Measurements from ENCODE around the gene SMAD2.
A peak's percentile ranks its signal among the peaks of the same experiment; 100 is the strongest.
"Not testable (repeated sequence)": the region's sequence is repeated elsewhere in the genome, so short reads cannot be mapped to it uniquely, and the experiment has no call there.

The SMAD2 gene

DNA sequence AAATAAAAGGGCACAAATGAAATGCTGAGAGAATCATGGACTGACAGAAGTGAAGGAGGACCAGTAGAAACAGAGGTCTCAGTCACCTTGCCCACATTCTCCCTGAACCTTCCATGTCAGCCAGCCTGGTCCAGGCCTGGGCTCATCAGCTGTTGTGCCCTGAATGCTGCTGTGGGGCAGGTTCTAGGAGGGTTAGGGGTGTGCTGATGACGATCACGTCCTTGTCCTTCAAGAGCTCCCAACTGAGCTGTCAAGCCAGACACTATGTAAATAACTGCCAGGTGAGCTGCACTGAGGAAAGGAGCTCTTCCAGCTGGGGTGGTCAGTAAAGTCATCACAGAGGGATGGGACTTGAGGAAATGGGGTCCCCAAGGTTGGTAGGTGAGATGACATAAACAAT, 156.5 kb downstream of the SMAD2 start:
- Mint-ChIP-seq H3K36me3 (ENCODE audit: low read depth) (no peaks in the 10 kb centered on the region), H3K4me1 (peaks cover 11% of the 10 kb centered on the region), H3K4me3 (no peak overlapping the region), H3K27ac (no peak overlapping the region), H3K9me3 (no peaks in the 10 kb centered on the region), H3K27me3 (ENCODE audit: low read depth, poor library complexity) (peaks cover 12% of the 10 kb centered on the region)
- TF ChIP-seq, protein P1, sequence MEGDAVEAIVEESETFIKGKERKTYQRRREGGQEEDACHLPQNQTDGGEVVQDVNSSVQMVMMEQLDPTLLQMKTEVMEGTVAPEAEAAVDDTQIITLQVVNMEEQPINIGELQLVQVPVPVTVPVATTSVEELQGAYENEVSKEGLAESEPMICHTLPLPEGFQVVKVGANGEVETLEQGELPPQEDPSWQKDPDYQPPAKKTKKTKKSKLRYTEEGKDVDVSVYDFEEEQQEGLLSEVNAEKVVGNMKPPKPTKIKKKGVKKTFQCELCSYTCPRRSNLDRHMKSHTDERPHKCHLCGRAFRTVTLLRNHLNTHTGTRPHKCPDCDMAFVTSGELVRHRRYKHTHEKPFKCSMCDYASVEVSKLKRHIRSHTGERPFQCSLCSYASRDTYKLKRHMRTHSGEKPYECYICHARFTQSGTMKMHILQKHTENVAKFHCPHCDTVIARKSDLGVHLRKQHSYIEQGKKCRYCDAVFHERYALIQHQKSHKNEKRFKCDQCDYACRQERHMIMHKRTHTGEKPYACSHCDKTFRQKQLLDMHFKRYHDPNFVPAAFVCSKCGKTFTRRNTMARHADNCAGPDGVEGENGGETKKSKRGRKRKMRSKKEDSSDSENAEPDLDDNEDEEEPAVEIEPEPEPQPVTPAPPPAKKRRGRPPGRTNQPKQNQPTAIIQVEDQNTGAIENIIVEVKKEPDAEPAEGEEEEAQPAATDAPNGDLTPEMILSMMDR (IDR thresholded peaks at IDR 0.05) = no peak
- DNase-seq = no peak

DNA sequence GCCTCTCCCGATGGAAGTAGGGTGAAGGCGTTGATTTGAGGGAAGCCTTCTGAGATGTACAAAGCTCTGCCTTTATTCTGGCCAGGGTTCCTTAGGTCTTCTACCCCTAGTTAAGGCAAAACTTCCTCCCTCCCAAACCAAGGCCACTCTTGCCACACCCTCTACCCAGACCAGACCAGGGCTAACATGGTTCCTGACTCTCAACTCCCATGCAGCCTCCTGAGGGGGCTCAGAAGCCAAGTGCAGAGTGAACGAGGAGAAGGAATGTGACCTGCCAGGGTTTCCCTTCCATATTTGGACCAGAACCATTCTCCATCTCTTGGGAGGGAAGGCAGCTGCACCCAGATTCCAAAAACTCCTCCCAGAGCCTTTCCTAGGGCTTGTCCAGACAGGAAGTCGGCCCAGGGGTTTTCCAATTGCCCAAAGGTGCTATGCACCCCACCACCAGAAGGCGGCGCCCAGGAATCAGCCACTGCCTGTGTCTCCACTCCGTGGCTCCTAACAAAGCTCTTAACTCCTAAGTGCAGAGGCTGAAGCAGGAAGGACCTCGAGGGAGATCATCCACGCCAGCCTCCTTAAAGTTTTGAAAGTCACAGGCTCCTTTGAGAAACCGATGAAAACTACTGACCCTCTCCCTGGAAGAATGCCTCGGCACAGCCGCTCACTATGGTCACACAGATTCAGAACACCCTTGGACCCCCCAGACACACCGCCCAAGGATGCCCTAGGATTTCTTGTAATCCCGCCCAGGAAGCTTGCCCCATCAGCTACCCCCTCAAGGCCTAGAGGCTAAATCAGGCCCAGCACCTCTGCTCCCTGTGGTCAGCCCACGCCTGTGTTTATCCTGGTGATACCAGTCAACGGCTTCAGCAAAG, 157.8 kb downstream of the SMAD2 start:
- Mint-ChIP-seq H3K27ac (no peak overlapping the region), H3K4me1 (peaks cover 20% of the 10 kb centered on the region), H3K27me3 (ENCODE audit: low read depth, poor library complexity) (peaks cover 6% of the 10 kb centered on the region), H3K36me3 (ENCODE audit: low read depth) (no peaks in the 10 kb centered on the region), H3K4me3 (no peak overlapping the region), H3K9me3 (no peaks in the 10 kb centered on the region)
- TF ChIP-seq, protein P1 (IDR thresholded peaks at IDR 0.05) = peak; percentile 57
- DNase-seq = peak; percentile 54

DNA sequence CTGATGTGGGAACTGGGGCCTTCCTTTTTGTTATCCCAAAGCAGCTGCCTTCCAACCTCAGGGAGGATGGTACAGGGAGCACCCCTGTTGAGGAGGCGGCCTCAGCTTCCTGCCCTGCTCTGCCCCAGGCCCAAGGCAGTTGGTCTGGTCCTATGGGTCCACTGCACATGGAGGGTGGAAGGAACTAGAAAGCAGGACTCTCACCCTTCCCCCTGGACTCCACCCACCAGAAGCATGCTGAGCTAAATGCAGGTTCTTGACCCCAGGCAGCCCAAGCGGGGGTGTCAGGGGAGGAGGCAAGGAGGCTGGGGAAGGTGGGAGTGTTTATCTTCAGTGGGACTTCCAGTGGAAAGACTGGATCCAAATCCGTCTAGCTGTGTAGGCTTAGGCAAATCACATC, 158.5 kb downstream of the SMAD2 start:
- Mint-ChIP-seq H3K4me3 (no peak overlapping the region), H3K36me3 (ENCODE audit: low read depth) (no peaks in the 10 kb centered on the region), H3K27me3 (ENCODE audit: low read depth, poor library complexity) (peaks cover 6% of the 10 kb centered on the region), H3K4me1 (peaks cover 27% of the 10 kb centered on the region), H3K9me3 (peaks cover under 1% of the 10 kb centered on the region), H3K27ac (no peak overlapping the region)
- TF ChIP-seq, protein P1 (IDR thresholded peaks at IDR 0.05) = no peak
- no peak for DNase-seq

DNA sequence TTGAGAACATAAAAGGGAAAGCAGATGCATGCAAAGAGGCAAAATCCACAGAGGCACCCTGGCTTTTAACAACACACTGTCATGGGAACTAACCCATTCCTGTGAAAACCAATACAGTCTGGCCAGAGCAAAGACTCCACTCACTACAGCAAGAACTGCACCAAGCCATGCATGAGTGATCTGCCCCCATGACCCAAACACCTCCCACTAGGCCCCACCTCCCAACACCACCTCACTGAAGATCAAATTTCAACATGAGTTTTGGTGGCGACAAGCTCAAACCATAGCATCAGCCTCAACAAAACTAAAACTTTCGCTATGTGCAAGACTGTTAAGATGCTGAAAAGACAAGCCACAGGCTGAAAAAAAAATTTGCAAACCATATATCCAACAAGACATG, 162.8 kb downstream of the SMAD2 start:
- Mint-ChIP-seq H3K4me1 (peaks cover 31% of the 10 kb centered on the region), H3K27me3 (ENCODE audit: low read depth, poor library complexity) (no peaks in the 10 kb centered on the region), H3K9me3 (peaks cover 23% of the 10 kb centered on the region), H3K27ac (peak overlapping the region; percentile 87), H3K36me3 (ENCODE audit: low read depth) (no peaks in the 10 kb centered on the region), H3K4me3 (peak overlapping the region; percentile 7)
- DNase-seq = peak; percentile 26
- TF ChIP-seq, protein P1 (IDR thresholded peaks at IDR 0.05) = no peak

DNA sequence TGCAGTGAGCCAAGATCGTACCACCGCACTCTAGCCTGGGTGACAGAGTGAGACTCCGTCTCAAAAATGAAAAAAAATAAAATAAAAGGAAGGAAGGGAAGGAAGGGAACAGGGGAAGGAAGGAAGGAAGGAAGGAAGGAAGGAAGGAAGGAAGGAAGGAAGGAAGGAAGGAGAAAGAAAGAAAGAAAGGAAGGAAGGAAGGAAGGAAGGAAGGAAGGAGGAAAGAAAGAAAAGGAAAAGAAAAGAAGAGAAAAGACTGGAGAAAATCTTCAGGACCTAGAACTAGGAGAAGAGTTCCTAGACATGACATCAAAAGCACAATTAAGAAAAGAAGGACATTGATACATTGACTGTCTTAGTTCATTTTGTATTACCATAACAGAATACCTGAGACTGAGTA, 163.3 kb downstream of the SMAD2 start:
- H3K27me3 Mint-ChIP-seq (ENCODE audit: low read depth, poor library complexity); H3K4me3 Mint-ChIP-seq; DNase-seq; H3K36me3 Mint-ChIP-seq (ENCODE audit: low read depth): not testable (repeated sequence)
- Mint-ChIP-seq H3K27ac (peak overlapping the region; percentile 87), H3K4me1 (peaks cover 31% of the 10 kb centered on the region), H3K9me3 (peaks cover 28% of the 10 kb centered on the region)
